ENCODE data around the gene DAPK2.

- TF ChIP-seq ZNF251 (CRISPR knock-in tag; IDR thresholded peaks at IDR 0.05) (no peak), NR2F2 (IDR thresholded peaks at IDR 0.05; ENCODE audit: borderline replicate concordance, low read depth) (no peak), TARDBP (CRISPR knock-in tag; IDR thresholded peaks at IDR 0.05) (no peak), ZNF563 (CRISPR knock-in tag; IDR thresholded peaks at IDR 0.05) (no peak), ZFX (CRISPR knock-in tag; IDR thresholded peaks at IDR 0.05; ENCODE audit: low read depth) (no peak), CTCF (CRISPR knock-in tag; IDR thresholded peaks at IDR 0.05) (no peak), ZNF318 (CRISPR knock-in tag; IDR thresholded peaks at IDR 0.05) (no peak), JUNB (CRISPR knock-in tag; IDR thresholded peaks at IDR 0.05; ENCODE audit: borderline replicate concordance) (no peak), POLR2AphosphoS5 (IDR thresholded peaks at IDR 0.05; ENCODE audit: low read depth, low read length) (no peak)
These were observed 7.2 kb downstream of the DAPK2 start for GRCh38 chr15:64038878-64039610.

All from HepG2 (cell line).